HG03439 (cell line): ENCODE data around the gene TJP3.

Experiments
- ATAC-seq: cut with Tn5 transposase; IDR thresholded peaks from one replicate; pipeline ENCODE4 v1.9.1; 2021; ENCODE audit warnings: mild to moderate bottlenecking, moderate library complexity; ENCODE audit not compliant: unreplicated experiment

TJP3 gene

GRCh38 chr19:3782330-3782729 lies 74.1 kb downstream of the TJP3 start:
- ATAC-seq: no peak

- ATAC-seq: no peak
These were observed 74.7 kb downstream of the TJP3 start for GRCh38 chr19:3782903-3783302.

GRCh38 chr19:3783660-3784584 lies 75.7 kb downstream of the TJP3 start:
- ATAC-seq: no peak

- no peak for ATAC-seq
These were observed 76.6 kb downstream of the TJP3 start for GRCh38 chr19:3784607-3785450.

GRCh38 chr19:3785451-3785937 lies 77.3 kb downstream of the TJP3 start:
- no peak for ATAC-seq

- ATAC-seq: no peak
These were observed 78.0 kb downstream of the TJP3 start, which contains the start of gene MATK for GRCh38 chr19:3785938-3786824. TSS of gene MATK (minus strand) at chr19:3786381. CDS start at chr19:3785135, 1,246 bp downstream.

GRCh38 chr19:3788996-3789778 lies 81.0 kb downstream of the TJP3 start:
- ATAC-seq: no peak

GRCh38 chr19:3790209-3790734 lies 82.1 kb downstream of the TJP3 start:
- no peak for ATAC-seq

GRCh38 chr19:3790941-3791340 lies 82.8 kb downstream of the TJP3 start:
- no peak for ATAC-seq

GRCh38 chr19:3792114-3792513 lies 83.9 kb downstream of the TJP3 start:
- ATAC-seq: no peak

- ATAC-seq: no peak
These were observed 85.6 kb downstream of the TJP3 start for GRCh38 chr19:3793799-3794198.

GRCh38 chr19:3796358-3796757 lies 88.2 kb downstream of the TJP3 start:
- ATAC-seq: no peak

GRCh38 chr19:3798137-3798536 lies 90.0 kb downstream of the TJP3 start:
- ATAC-seq: no peak
